Thyroid gland (tissue), 4 donors: ENCODE data around the gene MYMX. TPM values are rescaled to one million over a fixed set of nuclear protein-coding genes. Genes with fewer than 3 reads are reported as not detected.

Experiments
- DNase-seq, 2 donors: peaks; one replicate each; pipeline ENCODE4 v3.0.0-alpha.2; 2019
- H3K27ac ChIP-seq, 3 donors: fragments of 200-600 bp; sonication (generic); 1 replicate in 2 of 3; 2 replicates in 1 of 3; pipeline ENCODE4 v1.5.1; 2016 to 2019; ENCODE audit warnings: mild to moderate bottlenecking in 1 of 3, moderate library complexity in 1 of 3
- H3K27me3 ChIP-seq: fragments of 200-600 bp; sonication (generic); one replicate; pipeline ENCODE4 v1.5.1; 2019
- H3K36me3 ChIP-seq, 2 donors: fragments of 200-600 bp; sonication (generic); one replicate each; pipeline ENCODE4 v1.5.1; 2016 to 2019
- H3K4me1 ChIP-seq, 2 donors: fragments of 200-600 bp; sonication (generic); one replicate each; pipeline ENCODE4 v1.5.1; 2017 to 2019
- H3K4me3 ChIP-seq, 3 donors: fragments of 200-600 bp; sonication (generic); replicated peaks in 1 of 3; 1 replicate in 2 of 3; 2 replicates in 1 of 3; pipeline ENCODE4 v1.5.1; 2016; ENCODE audit warnings: mild to moderate bottlenecking in 1 of 3
- H3K9me3 ChIP-seq: fragments of 200-600 bp; sonication (generic); one replicate; pipeline ENCODE4 v1.5.1; 2017
- CTCF ChIP-seq, 6 experiments: fragments of 200-600 bp in 3 of 6; fragments of 450-650 bp in 3 of 6; sonication (generic) in 3 of 6; IDR thresholded peaks; one replicate each; pipeline ENCODE4 v1.5.1; 2016 to 2019; ENCODE audit warnings: antibody characterized with exemption in 6 of 6, mild to moderate bottlenecking in 2 of 6, inconsistent platforms in 1 of 6, moderate library complexity in 1 of 6
- POLR2A ChIP-seq, 2 donors: fragments of 450-650 bp; IDR thresholded peaks; one replicate each; pipeline ENCODE4 v1.6.1; 2017; ENCODE audit warnings: antibody characterized with exemption in 2 of 2, mild to moderate bottlenecking in 2 of 2, moderate library complexity in 1 of 2
- WGBS, 2 donors: methylation state at CpG; one replicate each; pipeline ENCODE4 v1.1.5; 2017; 5-methylcytosine and 5-hydroxymethylcytosine counted together
- intact Hi-C: fragments of 100-400 bp; cut with DNase I; formaldehyde crosslinking; loops from one replicate; pipeline ENCODE4 v1.15.1; 2023
- total RNA-seq, 4 donors: library from RNA; depleted of rRNA; stranded (reverse); fragments of >200 nt; gene quantifications; one replicate each; pipeline ENCODE4 v1.2.3, GENCODE V29; 2016

MYMX gene
- total RNA-seq, 4 donors from 2014 or later: not detected

GRCh38 chr6:44177691-44178423 is 38.9 kb upstream of the MYMX start:
- peak; percentile 21 to 25 for DNase-seq
- Histone ChIP-seq H3K36me3 (no peaks in the 10 kb centered on the region), H3K4me1 (peaks cover 2 to 4% of the 10 kb centered on the region in 2 donors), H3K4me3 (no peak overlapping the region), H3K27ac (peak overlapping the region in 1 of 3 donors; percentile 30), H3K27me3 (no peaks in the 10 kb centered on the region), H3K9me3 (no peaks in the 10 kb centered on the region)
- intact Hi-C loops: no loop called here
- no peak for TF ChIP-seq POLR2A (IDR thresholded peaks at IDR 0.05)
- TF ChIP-seq CTCF (IDR thresholded peaks at IDR 0.05): no peak
- WGBS, 2 donors: 87 to 88% methylated on average over 9 to 13 of the region's 13 CpGs

GRCh38 chr6:44178424-44179071 is 38.2 kb upstream of the MYMX start:
- H3K4me3 ChIP-seq: no peak overlapping the region
- TF ChIP-seq CTCF (IDR thresholded peaks at IDR 0.05): no peak
- TF ChIP-seq POLR2A (IDR thresholded peaks at IDR 0.05): no peak
- no peaks in the 10 kb centered on the region for H3K36me3 ChIP-seq
- no peaks in the 10 kb centered on the region for H3K27me3 ChIP-seq
- WGBS, 2 donors: 75 to 82% methylated on average over 9 of the region's 9 CpGs
- intact Hi-C loops: no loop called here
- DNase-seq: no peak
- no peaks in the 10 kb centered on the region for H3K4me1 ChIP-seq
- no peak overlapping the region for H3K27ac ChIP-seq
- H3K9me3 ChIP-seq: no peaks in the 10 kb centered on the region

DNA sequence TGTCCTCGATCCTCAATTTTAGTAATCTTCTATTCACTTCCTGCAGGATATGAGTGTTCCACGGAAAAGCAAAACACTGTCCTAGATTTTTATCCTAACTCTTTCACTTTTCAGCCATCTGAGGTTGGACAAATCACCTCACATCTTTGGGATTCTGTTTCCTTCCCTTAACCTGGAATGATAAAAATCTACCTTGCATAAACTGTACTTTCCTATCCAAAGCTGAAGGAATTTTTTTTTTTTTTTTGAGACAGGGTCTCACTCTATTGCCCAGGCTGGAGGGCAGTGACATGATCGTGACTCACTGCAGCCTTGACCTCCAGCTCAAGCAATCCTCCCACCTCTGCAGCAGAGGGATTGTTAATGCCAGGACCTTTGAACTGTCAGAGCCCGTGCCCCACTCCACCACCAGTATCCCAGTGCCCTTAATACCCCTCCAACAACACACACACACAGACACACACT is 37.6 kb upstream of the MYMX start:
- Histone ChIP-seq H3K4me3 (no peak overlapping the region), H3K27ac (no peak overlapping the region), H3K4me1 (no peaks in the 10 kb centered on the region), H3K9me3 (no peaks in the 10 kb centered on the region), H3K36me3 (no peaks in the 10 kb centered on the region), H3K27me3 (no peaks in the 10 kb centered on the region)
- 66 to 70% methylated on average over 4 of the region's 4 CpGs for WGBS, 2 donors
- intact Hi-C loops: no loop called here
- TF ChIP-seq POLR2A (IDR thresholded peaks at IDR 0.05): no peak
- no peak for TF ChIP-seq CTCF (IDR thresholded peaks at IDR 0.05)
- DNase-seq: no peak

DNA sequence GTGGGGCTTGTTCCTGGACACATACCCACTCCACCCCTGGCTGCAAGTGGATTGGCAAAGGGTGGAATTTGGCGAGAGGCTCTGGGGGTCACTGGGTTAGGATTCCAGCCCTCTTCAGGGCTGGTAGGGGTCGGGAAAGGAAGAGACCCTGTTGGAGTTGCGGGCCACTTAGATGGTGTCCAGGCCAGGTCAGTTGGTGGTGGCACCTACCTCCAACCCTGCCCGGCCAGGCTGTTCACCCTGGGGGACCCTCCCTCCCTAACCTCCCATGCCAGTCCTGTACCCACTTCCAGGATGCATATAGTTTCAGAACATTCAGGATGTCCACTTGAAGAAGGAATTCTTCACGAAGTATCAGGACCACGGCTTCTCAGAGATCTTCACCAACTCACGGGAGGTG is 37.1 kb upstream of the MYMX start:
- H3K4me1 ChIP-seq: no peaks in the 10 kb centered on the region
- TF ChIP-seq CTCF (IDR thresholded peaks at IDR 0.05) (no peak), POLR2A (IDR thresholded peaks at IDR 0.05) (no peak)
- H3K27ac ChIP-seq: no peak overlapping the region
- H3K9me3 ChIP-seq: no peaks in the 10 kb centered on the region
- H3K36me3 ChIP-seq: no peaks in the 10 kb centered on the region
- no peaks in the 10 kb centered on the region for H3K27me3 ChIP-seq
- no peak overlapping the region for H3K4me3 ChIP-seq
- intact Hi-C loops: no loop called here
- 95 to 96% methylated on average over 7 of the region's 7 CpGs for WGBS, 2 donors
- DNase-seq: no peak

DNA sequence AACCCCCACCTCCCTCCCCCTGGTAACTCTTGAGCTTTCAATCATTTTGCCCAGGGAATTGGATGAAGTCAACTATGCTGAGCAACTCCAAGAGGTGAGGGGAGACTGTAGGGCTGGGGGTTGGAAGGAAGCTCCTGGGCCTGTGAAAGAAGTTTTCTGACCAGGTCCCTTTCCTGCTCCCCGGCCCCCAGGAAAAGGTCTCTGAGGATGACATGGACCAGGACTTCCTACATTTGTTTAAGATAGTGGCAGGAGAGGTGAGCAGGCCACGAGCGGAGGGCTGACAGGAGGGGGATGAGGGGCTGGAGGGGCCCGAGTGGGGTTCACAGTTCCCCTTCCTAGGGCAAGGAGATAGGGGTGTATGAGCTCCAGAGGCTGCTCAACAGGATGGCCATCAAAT is 36.3 kb upstream of the MYMX start:
- H3K27me3 ChIP-seq: no peaks in the 10 kb centered on the region
- H3K4me1 ChIP-seq: no peaks in the 10 kb centered on the region
- H3K36me3 ChIP-seq: no peaks in the 10 kb centered on the region
- intact Hi-C loops: no loop called here
- WGBS, 2 donors: 89 to 92% methylated on average over 4 of the region's 4 CpGs
- no peak overlapping the region for H3K4me3 ChIP-seq
- no peak overlapping the region for H3K27ac ChIP-seq
- no peaks in the 10 kb centered on the region for H3K9me3 ChIP-seq
- DNase-seq: no peak
- TF ChIP-seq CTCF (IDR thresholded peaks at IDR 0.05) (no peak), POLR2A (IDR thresholded peaks at IDR 0.05) (no peak)
